GM18502 (cell line): Measurements from ENCODE around the gene MRC2.
"Not testable (repeated sequence)": the region's sequence is repeated elsewhere in the genome, so short reads cannot be mapped to it uniquely, and the experiment has no call there.

Experiments
- ATAC-seq: cut with Tn5 transposase; IDR thresholded peaks from one replicate; pipeline ENCODE4 v1.9.1; 2021; ENCODE audit warnings: mild to moderate bottlenecking; ENCODE audit not compliant: unreplicated experiment, poor library complexity

The MRC2 gene

DNA sequence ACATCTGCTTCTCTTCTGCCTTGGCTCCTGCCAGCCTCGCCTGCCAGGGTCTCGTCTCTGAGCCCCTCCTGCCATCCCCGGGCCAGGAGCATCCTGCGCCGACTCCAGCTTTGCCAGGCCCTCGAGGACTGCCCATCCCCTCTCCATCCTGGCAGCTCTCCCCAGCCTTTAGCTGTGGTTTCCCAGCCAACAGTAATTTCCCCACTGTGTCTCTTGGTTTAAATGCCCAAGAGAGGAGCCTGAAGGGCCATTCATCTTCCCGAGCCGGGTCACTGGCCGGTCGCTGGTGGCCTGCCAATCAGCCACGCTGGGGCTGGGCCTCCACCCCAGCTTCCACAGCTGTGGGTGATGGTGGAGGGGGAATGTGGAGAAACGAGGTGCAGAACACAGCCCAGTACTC lies 47.8 kb downstream of the MRC2 start:
- no peak for ATAC-seq

DNA sequence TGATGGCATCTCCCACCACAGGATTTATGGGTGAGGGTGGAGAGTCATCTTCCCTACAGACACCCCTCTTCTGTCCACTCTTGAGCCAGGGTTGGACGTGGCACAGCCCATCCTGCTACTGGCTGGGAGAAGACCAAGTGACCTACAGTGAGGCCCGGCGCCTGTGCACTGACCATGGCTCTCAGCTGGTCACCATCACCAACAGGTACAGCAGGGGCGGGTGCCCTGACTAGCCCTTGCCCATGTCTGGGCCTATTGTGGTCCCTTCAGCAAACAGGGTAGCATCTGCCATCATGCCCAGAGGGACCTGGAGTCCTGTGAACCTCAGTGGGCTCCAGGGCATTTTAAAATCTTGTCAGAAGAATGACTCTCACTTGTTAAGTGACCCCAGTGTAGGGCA lies 48.2 kb downstream of the MRC2 start:
- ATAC-seq, result no peak

DNA sequence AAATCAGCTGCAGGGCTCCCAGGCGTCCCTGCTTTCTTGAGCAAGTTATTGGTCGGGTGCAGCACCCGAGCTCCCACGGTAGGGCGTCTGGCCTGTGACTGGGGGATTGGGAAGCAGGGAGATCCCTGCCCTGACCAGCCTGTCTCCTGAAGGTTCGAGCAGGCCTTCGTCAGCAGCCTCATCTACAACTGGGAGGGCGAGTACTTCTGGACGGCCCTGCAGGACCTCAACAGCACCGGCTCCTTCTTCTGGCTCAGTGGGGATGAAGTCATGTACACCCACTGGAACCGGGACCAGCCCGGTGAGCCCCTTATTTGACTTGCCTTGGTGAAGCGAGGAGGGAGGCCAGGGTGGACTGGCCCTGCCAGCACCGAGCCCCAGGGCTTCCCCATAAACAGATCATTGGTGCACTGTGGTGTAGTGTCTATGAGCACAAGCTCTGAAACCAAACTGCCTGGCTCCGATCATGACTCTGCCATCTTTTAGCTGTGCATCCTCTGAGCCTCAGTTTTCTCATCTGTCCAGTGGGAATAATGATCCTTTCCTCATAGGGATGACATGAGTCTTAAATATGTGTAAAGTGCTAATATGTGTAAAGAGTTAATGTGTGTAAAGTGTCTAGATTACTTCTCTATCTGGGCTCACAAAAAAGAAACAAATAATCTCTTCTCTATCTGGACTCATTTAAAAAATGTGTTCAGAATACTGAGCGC lies 48.9 kb downstream of the MRC2 start:
- no peak for ATAC-seq

DNA sequence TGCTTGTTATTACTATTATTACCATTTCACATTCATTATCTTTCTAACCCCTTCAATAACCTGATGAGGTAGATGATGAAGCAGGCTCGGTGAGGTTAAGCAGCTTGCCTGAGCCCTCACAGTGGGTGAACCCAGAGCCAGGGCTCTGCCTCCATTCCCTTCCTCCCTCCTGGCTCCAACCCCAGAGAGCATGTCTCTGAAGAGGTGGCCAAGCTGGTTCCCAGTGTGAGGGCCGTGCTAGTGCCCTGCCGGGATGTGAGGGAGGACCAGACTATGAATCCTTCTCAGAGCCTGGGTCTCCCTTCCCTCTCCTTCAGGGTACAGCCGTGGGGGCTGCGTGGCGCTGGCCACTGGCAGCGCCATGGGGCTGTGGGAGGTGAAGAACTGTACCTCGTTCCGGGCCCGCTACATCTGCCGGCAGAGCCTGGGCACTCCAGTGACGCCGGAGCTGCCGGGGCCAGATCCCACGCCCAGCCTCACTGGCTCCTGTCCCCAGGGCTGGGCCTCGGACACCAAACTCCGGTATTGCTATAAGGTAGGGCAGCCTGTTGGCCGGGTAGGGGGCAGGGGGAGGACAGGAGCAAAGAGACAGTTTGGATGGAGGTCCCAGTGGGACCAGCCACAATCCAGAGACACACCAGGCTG lies 49.6 kb downstream of the MRC2 start:
- no peak for ATAC-seq

DNA sequence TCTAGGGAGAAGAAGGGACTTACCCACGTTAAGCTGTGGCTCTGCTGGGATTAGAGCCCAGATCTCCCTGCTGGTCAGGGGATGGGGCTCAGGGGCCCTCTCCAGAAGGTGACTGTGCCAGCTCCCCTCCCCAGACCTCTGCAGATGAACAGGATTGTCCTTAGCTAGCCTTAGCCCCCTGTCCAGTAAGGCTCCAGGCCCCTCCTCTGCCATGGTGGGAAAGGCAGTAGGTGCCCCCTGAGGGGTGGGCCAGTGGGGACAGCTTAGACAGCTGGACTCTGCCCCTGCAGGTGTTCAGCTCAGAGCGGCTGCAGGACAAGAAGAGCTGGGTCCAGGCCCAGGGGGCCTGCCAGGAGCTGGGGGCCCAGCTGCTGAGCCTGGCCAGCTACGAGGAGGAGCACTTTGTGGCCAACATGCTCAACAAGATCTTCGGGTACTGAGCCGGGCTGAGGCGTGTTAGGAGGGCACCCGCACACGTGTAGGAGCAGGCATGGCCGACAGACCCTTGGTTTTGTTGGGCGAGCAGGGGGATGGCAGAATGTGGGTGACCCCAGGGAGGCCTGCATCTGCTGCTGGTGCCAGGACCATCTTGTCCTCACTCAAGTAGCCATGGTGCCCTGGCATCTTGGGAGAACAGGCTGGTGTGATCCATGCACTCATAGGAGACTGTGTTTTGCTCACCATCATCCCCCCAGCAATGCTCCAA lies 50.9 kb downstream of the MRC2 start:
- ATAC-seq, result no peak

- ATAC-seq, result no peak
These were observed 52.5 kb downstream of the MRC2 start for GRCh38 chr17:62679866-62680377.

DNA sequence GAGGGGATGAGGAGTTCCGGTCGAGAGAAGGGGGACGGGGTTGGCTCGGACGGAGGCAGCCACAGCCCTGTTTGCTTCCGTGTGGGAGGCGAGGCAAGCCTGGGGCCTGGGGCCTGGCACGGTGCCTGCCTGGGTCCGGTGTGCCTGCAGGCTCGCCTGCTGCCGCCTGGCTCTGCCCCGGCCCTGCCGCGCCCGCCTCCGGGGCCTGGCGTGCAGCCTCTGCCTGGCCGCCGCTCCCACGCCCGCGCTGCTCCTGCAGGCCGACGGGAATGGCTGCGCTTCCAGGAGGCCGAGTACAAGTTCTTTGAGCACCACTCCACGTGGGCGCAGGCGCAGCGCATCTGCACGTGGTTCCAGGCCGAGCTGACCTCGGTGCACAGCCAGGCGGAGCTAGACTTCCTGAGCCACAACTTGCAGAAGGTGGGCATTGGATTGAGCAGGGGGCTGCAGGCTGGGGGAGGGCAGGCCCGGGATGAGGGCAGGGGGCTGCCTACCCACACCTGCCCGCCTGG lies 53.1 kb downstream of the MRC2 start:
- no peak for ATAC-seq

GRCh38 chr17:62681061-62681938 lies 53.8 kb downstream of the MRC2 start:
- ATAC-seq, result no peak

DNA sequence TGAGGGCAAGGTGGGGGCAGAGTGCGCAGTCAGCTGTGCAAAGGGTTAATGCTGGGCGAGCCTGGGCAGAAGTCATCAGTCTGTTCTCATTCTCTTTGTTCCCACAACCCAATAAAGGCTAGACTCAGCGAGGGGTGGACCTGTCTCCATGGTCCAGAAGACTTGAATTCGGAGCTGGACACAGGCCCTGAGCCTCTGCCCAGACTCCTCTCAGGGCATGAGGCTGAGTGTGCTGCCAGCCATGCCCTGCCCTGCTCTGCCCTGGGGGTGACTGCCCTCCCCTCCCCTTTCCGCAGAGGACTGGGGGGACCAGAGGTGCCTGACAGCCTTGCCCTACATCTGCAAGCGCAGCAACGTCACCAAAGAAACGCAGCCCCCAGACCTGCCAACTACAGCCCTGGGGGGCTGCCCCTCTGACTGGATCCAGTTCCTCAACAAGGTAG lies 54.5 kb downstream of the MRC2 start:
- no peak for ATAC-seq

DNA sequence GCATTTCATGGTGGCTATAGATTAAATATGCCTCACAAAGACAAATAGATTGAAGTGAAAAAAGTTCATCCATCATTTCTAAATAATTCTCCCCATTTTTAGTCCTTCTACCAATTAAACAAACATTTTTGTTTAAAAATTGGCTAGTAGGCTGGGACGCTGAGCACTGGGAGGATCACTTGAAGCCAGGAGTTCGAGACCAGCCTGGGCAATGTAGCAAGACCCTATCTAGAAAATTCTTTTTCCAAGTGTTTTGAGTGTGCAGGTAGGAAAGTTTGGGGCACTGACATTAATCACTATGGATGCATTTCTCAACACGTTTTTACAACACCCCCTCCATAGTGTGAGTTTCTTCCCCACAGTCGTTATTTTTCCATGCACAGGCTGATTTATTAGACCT lies 56.7 kb downstream of the MRC2 start:
- ATAC-seq, result no peak

DNA sequence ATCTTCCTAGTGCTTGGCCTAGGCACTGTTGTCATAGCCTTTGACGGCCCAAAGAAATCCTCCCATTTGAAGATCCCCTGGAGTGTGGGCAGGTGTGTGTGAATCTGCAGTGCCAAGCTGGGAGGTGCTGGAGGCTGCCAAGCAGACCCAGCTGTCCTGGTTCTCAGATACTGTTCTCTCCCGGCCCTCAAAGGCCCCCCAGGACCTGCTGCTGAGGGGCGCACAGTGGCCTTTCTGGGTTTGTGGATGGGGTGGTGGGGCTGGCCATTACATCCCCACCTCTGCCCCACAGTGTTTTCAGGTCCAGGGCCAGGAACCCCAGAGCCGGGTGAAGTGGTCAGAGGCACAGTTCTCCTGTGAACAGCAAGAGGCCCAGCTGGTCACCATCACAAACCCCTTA lies 60.5 kb downstream of the MRC2 start:
- no peak for ATAC-seq

- ATAC-seq, result no peak
These were observed 61.1 kb downstream of the MRC2 start for GRCh38 chr17:62688398-62689160.

- no peak for ATAC-seq
These were observed 62.1 kb downstream of the MRC2 start for GRCh38 chr17:62689441-62690167.

DNA sequence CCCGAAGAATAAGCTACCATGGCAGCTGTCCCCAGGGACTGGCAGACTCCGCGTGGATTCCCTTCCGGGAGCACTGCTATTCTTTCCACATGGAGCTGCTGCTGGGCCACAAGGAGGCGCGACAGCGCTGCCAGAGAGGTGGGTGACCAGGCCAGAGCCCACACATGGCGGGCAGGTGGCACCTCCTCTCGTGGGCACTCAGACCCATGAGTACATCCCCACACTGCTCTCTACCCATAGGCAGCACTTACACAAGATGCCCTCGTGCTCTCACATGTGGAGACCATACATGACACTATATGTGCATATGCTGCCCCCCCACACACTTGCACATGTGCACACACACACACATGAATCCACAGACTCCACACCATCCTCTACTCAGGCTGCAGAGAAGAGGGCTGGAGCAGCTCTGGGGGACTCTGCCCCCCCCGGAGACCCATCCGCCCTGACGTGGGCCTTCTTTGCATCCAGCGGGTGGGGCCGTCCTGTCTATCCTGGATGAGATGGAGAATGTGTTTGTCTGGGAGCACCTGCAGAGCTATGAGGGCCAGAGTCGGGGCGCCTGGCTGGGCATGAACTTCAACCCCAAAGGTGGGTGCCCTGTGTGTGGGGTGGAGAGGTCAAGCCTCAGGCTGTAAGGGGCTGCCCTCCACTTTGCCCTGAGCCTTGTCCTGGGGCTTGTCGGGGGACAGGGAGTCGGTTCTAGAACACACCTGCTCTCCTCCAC lies 62.9 kb downstream of the MRC2 start:
- ATAC-seq, result no peak

GRCh38 chr17:62691589-62691915 lies 64.1 kb downstream of the MRC2 start:
- not testable (repeated sequence) for ATAC-seq

GRCh38 chr17:62692159-62692651 lies 64.7 kb downstream of the MRC2 start:
- ATAC-seq, result no peak

DNA sequence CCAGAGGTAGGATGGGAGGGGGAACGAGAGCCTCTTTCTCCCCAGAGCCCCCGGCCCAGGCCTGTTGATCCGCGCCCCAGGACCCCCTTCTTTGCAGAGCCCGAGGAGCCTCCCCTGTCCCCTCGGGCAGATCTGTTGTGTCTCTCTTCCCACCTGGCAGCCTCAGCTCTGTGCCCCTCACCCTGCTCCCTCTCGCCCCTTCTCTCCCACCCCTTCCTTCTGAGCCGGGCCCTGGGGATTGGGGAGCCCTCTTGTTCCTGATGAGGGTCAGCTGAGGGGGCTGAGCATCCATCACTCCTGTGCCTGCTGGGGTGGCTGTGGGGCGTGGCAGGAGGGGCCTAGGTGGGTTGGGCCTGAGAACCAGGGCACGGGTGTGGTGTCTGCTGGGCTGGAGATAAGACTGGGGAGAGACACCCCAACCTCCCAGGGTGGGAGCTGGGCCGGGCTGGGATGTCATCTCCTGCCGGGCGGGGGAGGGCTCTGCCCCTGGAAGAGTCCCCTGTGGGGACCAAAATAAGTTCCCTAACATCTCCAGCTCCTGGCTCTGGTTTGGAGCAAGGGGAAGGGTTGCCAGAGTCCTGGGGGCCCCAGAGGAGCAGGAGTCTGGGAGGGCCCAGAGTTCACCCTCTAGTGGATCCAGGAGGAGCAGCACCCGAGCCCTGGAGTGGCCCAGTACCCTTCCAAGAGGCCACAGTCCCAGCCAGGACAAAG lies 65.4 kb downstream of the MRC2 start:
- ATAC-seq, result no peak
